ENCODE results near the gene TRIM61. TPM values are rescaled to one million over a fixed set of nuclear protein-coding genes. Genes with fewer than 3 reads are reported as not detected.
"Not testable (repeated sequence)": the region's sequence is repeated elsewhere in the genome, so short reads cannot be mapped to it uniquely, and the experiment has no call there.

TRIM61 gene
- total RNA-seq, 1 donor from 2014 or later = not detected

- TF ChIP-seq CTCF (IDR thresholded peaks at IDR 0.05) = no peak
- no peak overlapping the region for H3K27ac Mint-ChIP-seq (ENCODE audit: unreplicated experiment)
- DNase-seq (ENCODE audit: extremely low spot score, unreplicated experiment) = no peak
Measured at GRCh38 chr4:164952551-164952950, 24.9 kb downstream of the TRIM61 start.

GRCh38 chr4:164949448-164950143 is 27.9 kb downstream of the TRIM61 start:
- H3K36me3 Mint-ChIP-seq (ENCODE audit: unreplicated experiment) = no peaks in the 10 kb centered on the region
- H3K4me3 Mint-ChIP-seq (ENCODE audit: unreplicated experiment) = no peak overlapping the region

More at GRCh38 chr4:164952551-164952950, 24.9 kb downstream of the TRIM61 start:
- Mint-ChIP-seq H3K4me1 (ENCODE audit: unreplicated experiment) (peaks cover 11% of the 10 kb centered on the region), H3K27me3 (ENCODE audit: unreplicated experiment) (peaks cover 38% of the 10 kb centered on the region), H3K9me3 (ENCODE audit: unreplicated experiment) (no peaks in the 10 kb centered on the region), H3K4me3 (ENCODE audit: unreplicated experiment) (no peak overlapping the region), H3K36me3 (ENCODE audit: unreplicated experiment) (no peaks in the 10 kb centered on the region)

GRCh38 chr4:164948975-164949374 is 28.5 kb downstream of the TRIM61 start:
- Mint-ChIP-seq H3K27me3 (ENCODE audit: unreplicated experiment) (peaks cover 46% of the 10 kb centered on the region), H3K4me1 (ENCODE audit: unreplicated experiment) (no peaks in the 10 kb centered on the region), H3K27ac (ENCODE audit: unreplicated experiment) (no peak overlapping the region), H3K4me3 (ENCODE audit: unreplicated experiment) (no peak overlapping the region), H3K9me3 (ENCODE audit: unreplicated experiment) (no peaks in the 10 kb centered on the region), H3K36me3 (ENCODE audit: unreplicated experiment) (no peaks in the 10 kb centered on the region)
- no peak for DNase-seq (ENCODE audit: extremely low spot score, unreplicated experiment)
- TF ChIP-seq CTCF (IDR thresholded peaks at IDR 0.05) = no peak

More at GRCh38 chr4:164949448-164950143, 27.9 kb downstream of the TRIM61 start:
- no peak overlapping the region for H3K27ac Mint-ChIP-seq (ENCODE audit: unreplicated experiment)
- no peaks in the 10 kb centered on the region for H3K9me3 Mint-ChIP-seq (ENCODE audit: unreplicated experiment)
- no peak for DNase-seq (ENCODE audit: extremely low spot score, unreplicated experiment)
- TF ChIP-seq CTCF (IDR thresholded peaks at IDR 0.05) = no peak
- peaks cover 46% of the 10 kb centered on the region for H3K27me3 Mint-ChIP-seq (ENCODE audit: unreplicated experiment)
- H3K4me1 Mint-ChIP-seq (ENCODE audit: unreplicated experiment) = no peaks in the 10 kb centered on the region

GRCh38 chr4:164948006-164948405 is 29.5 kb downstream of the TRIM61 start:
- DNase-seq (ENCODE audit: extremely low spot score, unreplicated experiment); H3K4me1 Mint-ChIP-seq (ENCODE audit: unreplicated experiment); H3K9me3 Mint-ChIP-seq (ENCODE audit: unreplicated experiment); H3K4me3 Mint-ChIP-seq (ENCODE audit: unreplicated experiment); H3K27ac Mint-ChIP-seq (ENCODE audit: unreplicated experiment); H3K36me3 Mint-ChIP-seq (ENCODE audit: unreplicated experiment): not testable (repeated sequence)
- peaks cover 48% of the 10 kb centered on the region for H3K27me3 Mint-ChIP-seq (ENCODE audit: unreplicated experiment)

- TF ChIP-seq CTCF (IDR thresholded peaks at IDR 0.05) = no peak
- DNase-seq (ENCODE audit: extremely low spot score, unreplicated experiment) = no peak
- Mint-ChIP-seq H3K36me3 (ENCODE audit: unreplicated experiment) (no peaks in the 10 kb centered on the region), H3K4me3 (ENCODE audit: unreplicated experiment) (no peak overlapping the region), H3K27me3 (ENCODE audit: unreplicated experiment) (peaks cover 45% of the 10 kb centered on the region), H3K9me3 (ENCODE audit: unreplicated experiment) (no peaks in the 10 kb centered on the region), H3K27ac (ENCODE audit: unreplicated experiment) (no peak overlapping the region), H3K4me1 (ENCODE audit: unreplicated experiment) (no peaks in the 10 kb centered on the region)
Measured at GRCh38 chr4:164946810-164947209, 30.6 kb downstream of the TRIM61 start.

All from osteocyte (in vitro differentiated cells).